ENCODE results near the gene CNTNAP2.

DNA sequence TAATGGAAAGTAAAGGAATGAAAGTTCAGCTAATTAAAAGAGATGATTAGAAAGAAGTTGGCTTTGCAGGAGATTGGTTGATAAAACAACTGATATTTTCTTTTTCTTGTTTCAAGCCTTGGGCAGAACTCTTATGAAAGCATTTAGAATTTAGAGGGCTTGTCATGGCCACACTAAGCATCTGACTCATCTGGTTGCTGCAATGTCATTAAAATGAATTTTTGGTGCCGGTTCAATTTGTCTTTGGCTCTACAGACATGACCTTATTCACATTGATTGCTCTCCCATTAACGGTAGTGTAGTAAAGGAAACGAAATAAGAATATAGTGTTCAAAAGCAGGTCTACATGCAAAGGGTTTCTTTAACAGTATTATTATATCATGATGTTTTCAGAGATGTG, 1461.6 kb downstream of the CNTNAP2 start:
- TF ChIP-seq CTCF (IDR thresholded peaks at IDR 0.05; ENCODE audit: insufficient read depth, low read length, poor library complexity, severe bottlenecking) (no peak), EZH2phosphoT487 (conservative IDR thresholded peaks at IDR 0.05; ENCODE audit: low read length) (no peak)
